Suprapubic skin (tissue), 4 donors: ENCODE results near the gene IL2RG.

Experiments used
- EP300 ChIP-seq: sonication (generic); formaldehyde crosslinking; IDR thresholded peaks from one replicate; pipeline ENCODE4 v1.6.1; 2017; ENCODE audit warnings: antibody characterized with exemption
- POLR2A ChIP-seq, 2 donors: fragments of 450-650 bp; IDR thresholded peaks; one replicate each; pipeline ENCODE4 v1.6.1; 2017; ENCODE audit warnings: antibody characterized with exemption in 2 of 2, mild to moderate bottlenecking in 2 of 2, moderate library complexity in 2 of 2
- POLR2AphosphoS5 ChIP-seq, 3 donors: sonication (generic); formaldehyde crosslinking; IDR thresholded peaks; one replicate each; pipeline ENCODE4 v1.6.1; 2017; ENCODE audit warnings: antibody characterized with exemption in 3 of 3
- TF ChIP-seq, protein P1 (sequence below), 2 donors: fragments of 200-600 bp in 1 of 2; fragments of 450-650 bp in 1 of 2; sonication (generic) in 1 of 2; IDR thresholded peaks; one replicate each; pipeline ENCODE4 v1.5.1; 2016 to 2019; ENCODE audit warnings: antibody characterized with exemption in 2 of 2, mild to moderate bottlenecking in 1 of 2, moderate library complexity in 1 of 2

GRCh38 chrX:71095555-71095980 is 15.8 kb downstream of the IL2RG start, which contains the start of gene FOXO4:
- TF ChIP-seq EP300 (no peak), POLR2A (IDR thresholded peaks at IDR 0.05) (no peak), POLR2AphosphoS5 (IDR thresholded peaks at IDR 0.05) (no peak)
- TF ChIP-seq, protein P1, sequence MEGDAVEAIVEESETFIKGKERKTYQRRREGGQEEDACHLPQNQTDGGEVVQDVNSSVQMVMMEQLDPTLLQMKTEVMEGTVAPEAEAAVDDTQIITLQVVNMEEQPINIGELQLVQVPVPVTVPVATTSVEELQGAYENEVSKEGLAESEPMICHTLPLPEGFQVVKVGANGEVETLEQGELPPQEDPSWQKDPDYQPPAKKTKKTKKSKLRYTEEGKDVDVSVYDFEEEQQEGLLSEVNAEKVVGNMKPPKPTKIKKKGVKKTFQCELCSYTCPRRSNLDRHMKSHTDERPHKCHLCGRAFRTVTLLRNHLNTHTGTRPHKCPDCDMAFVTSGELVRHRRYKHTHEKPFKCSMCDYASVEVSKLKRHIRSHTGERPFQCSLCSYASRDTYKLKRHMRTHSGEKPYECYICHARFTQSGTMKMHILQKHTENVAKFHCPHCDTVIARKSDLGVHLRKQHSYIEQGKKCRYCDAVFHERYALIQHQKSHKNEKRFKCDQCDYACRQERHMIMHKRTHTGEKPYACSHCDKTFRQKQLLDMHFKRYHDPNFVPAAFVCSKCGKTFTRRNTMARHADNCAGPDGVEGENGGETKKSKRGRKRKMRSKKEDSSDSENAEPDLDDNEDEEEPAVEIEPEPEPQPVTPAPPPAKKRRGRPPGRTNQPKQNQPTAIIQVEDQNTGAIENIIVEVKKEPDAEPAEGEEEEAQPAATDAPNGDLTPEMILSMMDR (IDR thresholded peaks at IDR 0.05) = no peak
